Smooth muscle cell (in vitro differentiated cells): ENCODE data around the gene AOX1. TPM values are rescaled to one million over a fixed set of nuclear protein-coding genes. Genes with fewer than 3 reads are reported as not detected.
"Not testable (repeated sequence)": the region's sequence is repeated elsewhere in the genome, so short reads cannot be mapped to it uniquely, and the experiment has no call there.

Experiments
- DNase-seq: peaks from one replicate; lab custom pipeline; 2025; ENCODE audit not compliant: unreplicated experiment; lab: John Stamatoyannopoulos, UW
- H2AFZ ChIP-seq: fragments of 200-600 bp; sonication (generic); 2 replicates; pipeline ENCODE4 v1.6.0; 2016; ENCODE audit warnings: antibody characterized with exemption, low read depth, mild to moderate bottlenecking
- H3F3A ChIP-seq: fragments of 200-600 bp; sonication (generic); 2 replicates; pipeline ENCODE4 v1.6.0; 2017; ENCODE audit warnings: antibody characterized with exemption, low read depth
- H3K27ac ChIP-seq: fragments of 200-600 bp; sonication (generic); 2 replicates; pipeline ENCODE4 v1.5.1; 2016; ENCODE audit warnings: low read depth, mild to moderate bottlenecking
- H3K27me3 ChIP-seq: fragments of 200-600 bp; sonication (generic); 2 replicates; pipeline ENCODE4 v1.6.1; 2016; ENCODE audit warnings: low read depth, mild to moderate bottlenecking
- H3K36me3 ChIP-seq: fragments of 200-600 bp; sonication (generic); 2 replicates; pipeline ENCODE4 v1.5.1; 2016; ENCODE audit warnings: low read depth
- H3K4me1 ChIP-seq: fragments of 200-600 bp; sonication (generic); 2 replicates; pipeline ENCODE4 v1.5.1; 2016; ENCODE audit warnings: low read depth
- H3K4me2 ChIP-seq: fragments of 200-600 bp; sonication (generic); 2 replicates; pipeline ENCODE4 v1.6.0; 2016; ENCODE audit warnings: mild to moderate bottlenecking
- H3K4me3 ChIP-seq: fragments of 200-600 bp; sonication (generic); 2 replicates; pipeline ENCODE4 v1.5.1; 2016; ENCODE audit warnings: mild to moderate bottlenecking
- H3K79me2 ChIP-seq: fragments of 200-600 bp; sonication (generic); 2 replicates; pipeline ENCODE4 v1.6.0; 2016; ENCODE audit warnings: low read depth, mild to moderate bottlenecking
- H3K9ac ChIP-seq: fragments of 200-600 bp; sonication (generic); 2 replicates; pipeline ENCODE4 v1.6.0; 2016; ENCODE audit warnings: low read depth
- H3K9me3 ChIP-seq: fragments of 200-600 bp; sonication (generic); replicated peaks from 2 replicates; pipeline ENCODE4 v1.5.1; 2016; ENCODE audit warnings: low read depth
- H4K20me1 ChIP-seq: fragments of 200-600 bp; sonication (generic); 2 replicates; pipeline ENCODE4 v1.6.0; 2016; ENCODE audit warnings: low read depth
- WGBS: methylation state at CpG from one replicate; pipeline ENCODE4 v1.1.7; 2016; ENCODE audit warnings: low lambda C conversion rate; 5-methylcytosine and 5-hydroxymethylcytosine counted together
- polyA plus RNA-seq: library from polyadenylated mRNA; unstranded; fragments of >200 nt; fragmentation: Nextera tagmentation; extraction: Ambion mirVana; gene quantifications from 2 replicates; pipeline ENCODE4 v1.2.1, GENCODE V29; 2016
- total RNA-seq: library from RNA; depleted of rRNA; stranded (reverse); fragments of >200 nt; gene quantifications from 2 replicates; pipeline ENCODE4 v1.2.3, GENCODE V29; 2014
- TF ChIP-seq, protein P1 (sequence below): fragments of 200-600 bp; sonication (generic); IDR thresholded peaks from 2 replicates; pipeline ENCODE4 v1.5.1; 2017; ENCODE audit warnings: borderline replicate concordance, mild to moderate bottlenecking, antibody characterized with exemption; ENCODE audit not compliant: insufficient read depth, poor library complexity, severe bottlenecking

Gene AOX1
- total and polyA plus RNA-seq, 2 experiments from 2014 or later, result 0.18 TPM; not detected in 1

GRCh38 chr2:200627110-200627770 lies 41.4 kb downstream of the AOX1 start:
- no peak overlapping the region for H3K4me3 ChIP-seq
- TF ChIP-seq, protein P1, sequence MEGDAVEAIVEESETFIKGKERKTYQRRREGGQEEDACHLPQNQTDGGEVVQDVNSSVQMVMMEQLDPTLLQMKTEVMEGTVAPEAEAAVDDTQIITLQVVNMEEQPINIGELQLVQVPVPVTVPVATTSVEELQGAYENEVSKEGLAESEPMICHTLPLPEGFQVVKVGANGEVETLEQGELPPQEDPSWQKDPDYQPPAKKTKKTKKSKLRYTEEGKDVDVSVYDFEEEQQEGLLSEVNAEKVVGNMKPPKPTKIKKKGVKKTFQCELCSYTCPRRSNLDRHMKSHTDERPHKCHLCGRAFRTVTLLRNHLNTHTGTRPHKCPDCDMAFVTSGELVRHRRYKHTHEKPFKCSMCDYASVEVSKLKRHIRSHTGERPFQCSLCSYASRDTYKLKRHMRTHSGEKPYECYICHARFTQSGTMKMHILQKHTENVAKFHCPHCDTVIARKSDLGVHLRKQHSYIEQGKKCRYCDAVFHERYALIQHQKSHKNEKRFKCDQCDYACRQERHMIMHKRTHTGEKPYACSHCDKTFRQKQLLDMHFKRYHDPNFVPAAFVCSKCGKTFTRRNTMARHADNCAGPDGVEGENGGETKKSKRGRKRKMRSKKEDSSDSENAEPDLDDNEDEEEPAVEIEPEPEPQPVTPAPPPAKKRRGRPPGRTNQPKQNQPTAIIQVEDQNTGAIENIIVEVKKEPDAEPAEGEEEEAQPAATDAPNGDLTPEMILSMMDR, result no peak

GRCh38 chr2:200628461-200628860 lies 42.6 kb downstream of the AOX1 start:
- H3K4me1 ChIP-seq, H3K36me3 ChIP-seq, H3K27ac ChIP-seq, H4K20me1 ChIP-seq, H3F3A ChIP-seq, H3K27me3 ChIP-seq, H3K4me3 ChIP-seq, H3K9me3 ChIP-seq, H2AFZ ChIP-seq, H3K4me2 ChIP-seq, H3K79me2 ChIP-seq, H3K9ac ChIP-seq, DNase-seq: not testable (repeated sequence)
- WGBS, result 49% methylated on average over 4 of the region's 4 CpGs

More at GRCh38 chr2:200627110-200627770, 41.4 kb downstream of the AOX1 start:
- H2AFZ ChIP-seq, result no peak overlapping the region
- H3K79me2 ChIP-seq, result no peaks in the 10 kb centered on the region
- 70% methylated on average over 4 of the region's 4 CpGs for WGBS
- H3K4me1 ChIP-seq, result no peaks in the 10 kb centered on the region
- H3K9ac ChIP-seq, result no peak overlapping the region
- no peak overlapping the region for H3K4me2 ChIP-seq
- H3K36me3 ChIP-seq, result no peaks in the 10 kb centered on the region
- no peak for DNase-seq
- H4K20me1 ChIP-seq, result no peaks in the 10 kb centered on the region
- no peaks in the 10 kb centered on the region for H3K9me3 ChIP-seq
- H3K27me3 ChIP-seq, result no peaks in the 10 kb centered on the region
- no peak overlapping the region for H3K27ac ChIP-seq
- H3F3A ChIP-seq, result no peaks in the 10 kb centered on the region

DNA sequence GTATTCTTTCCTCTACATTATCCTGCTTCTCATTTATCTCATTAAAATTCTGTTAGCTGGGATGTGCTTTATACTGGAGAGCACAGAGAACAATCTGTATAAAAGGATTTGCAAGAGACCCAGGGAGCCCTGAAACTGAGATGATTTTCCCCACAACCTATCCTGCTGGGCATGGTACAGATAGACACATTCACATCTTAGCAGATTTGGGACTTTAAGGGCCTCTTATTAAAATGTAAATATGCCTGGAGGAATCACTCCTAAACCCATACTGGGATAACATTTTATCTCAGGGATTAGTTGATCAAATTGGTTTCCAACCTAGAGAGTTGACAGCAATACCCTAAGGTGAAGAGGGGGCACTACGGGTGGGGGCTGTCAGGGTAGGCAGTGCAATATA lies 45.5 kb downstream of the AOX1 start:
- Histone ChIP-seq H3K36me3 (no peaks in the 10 kb centered on the region), H3K9me3 (no peaks in the 10 kb centered on the region), H3K4me1 (no peaks in the 10 kb centered on the region), H3K4me2 (no peak overlapping the region), H3K9ac (no peak overlapping the region), H2AFZ (no peak overlapping the region), H3K4me3 (no peak overlapping the region), H4K20me1 (no peaks in the 10 kb centered on the region), H3F3A (no peaks in the 10 kb centered on the region), H3K27ac (no peak overlapping the region), H3K79me2 (no peaks in the 10 kb centered on the region), H3K27me3 (no peaks in the 10 kb centered on the region)
- WGBS, result 86% methylated on average over 1 of the region's 1 CpG
- no peak for DNase-seq
- TF ChIP-seq, protein P1, result no peak

GRCh38 chr2:200634231-200634964 lies 48.6 kb downstream of the AOX1 start:
- DNase-seq, result no peak
- Histone ChIP-seq H4K20me1 (no peaks in the 10 kb centered on the region), H3K9me3 (no peaks in the 10 kb centered on the region), H3K4me1 (no peaks in the 10 kb centered on the region), H3K4me3 (no peak overlapping the region), H3K36me3 (no peaks in the 10 kb centered on the region), H3F3A (no peaks in the 10 kb centered on the region), H2AFZ (no peak overlapping the region), H3K79me2 (no peaks in the 10 kb centered on the region), H3K27ac (no peak overlapping the region), H3K27me3 (no peaks in the 10 kb centered on the region), H3K9ac (no peak overlapping the region), H3K4me2 (no peak overlapping the region)
- 91% methylated on average over 7 of the region's 7 CpGs for WGBS
- TF ChIP-seq, protein P1, result no peak
